Stimulated activated CD4-positive, alpha-beta T cell treated with anti-CD3 and anti-CD28 coated beads, Interleukin-4, amount 100 ng/mL, for 24 hours (primary cell): Measurements from ENCODE around the gene SNED1.

ENCODE experiments used
- DNase-seq: peaks from one replicate; pipeline ENCODE4 v3.0.0-alpha.2; 2020

The SNED1 gene

DNA sequence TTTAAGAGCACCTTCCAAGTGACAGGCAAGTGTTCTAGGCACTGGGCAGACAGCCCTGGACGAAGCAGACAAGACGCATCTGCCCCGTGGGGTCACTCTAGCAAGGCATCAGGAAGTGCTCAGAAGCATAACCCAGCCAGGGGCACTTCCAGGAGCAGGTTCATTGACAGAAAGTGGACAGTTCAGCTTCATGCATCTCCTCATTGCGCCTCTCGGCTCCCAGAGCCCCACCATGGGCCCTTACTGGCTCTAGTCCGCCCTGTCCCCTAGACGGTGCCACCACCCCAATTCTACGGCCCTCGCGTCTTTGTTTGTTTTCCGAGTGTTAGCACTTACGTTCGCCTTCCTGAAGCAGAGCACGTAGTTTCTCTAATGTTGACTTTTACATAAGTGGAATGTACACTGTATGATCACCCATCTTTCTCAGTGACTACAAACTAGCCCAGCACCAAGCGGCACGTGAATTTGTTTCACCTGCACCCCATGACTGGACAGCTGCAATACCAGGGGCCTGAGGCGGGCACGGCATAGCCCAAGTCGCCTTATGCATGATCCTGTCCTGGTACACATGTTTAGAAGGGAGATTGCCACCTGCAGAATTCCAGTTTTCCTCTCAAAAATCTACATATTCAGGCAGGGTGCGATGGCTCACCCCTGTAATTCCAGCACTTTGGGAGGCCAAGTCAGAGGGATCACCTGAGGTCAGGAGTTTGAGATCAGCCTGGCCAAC is 33.2 kb downstream of the SNED1 start:
- DNase-seq: no peak

DNA sequence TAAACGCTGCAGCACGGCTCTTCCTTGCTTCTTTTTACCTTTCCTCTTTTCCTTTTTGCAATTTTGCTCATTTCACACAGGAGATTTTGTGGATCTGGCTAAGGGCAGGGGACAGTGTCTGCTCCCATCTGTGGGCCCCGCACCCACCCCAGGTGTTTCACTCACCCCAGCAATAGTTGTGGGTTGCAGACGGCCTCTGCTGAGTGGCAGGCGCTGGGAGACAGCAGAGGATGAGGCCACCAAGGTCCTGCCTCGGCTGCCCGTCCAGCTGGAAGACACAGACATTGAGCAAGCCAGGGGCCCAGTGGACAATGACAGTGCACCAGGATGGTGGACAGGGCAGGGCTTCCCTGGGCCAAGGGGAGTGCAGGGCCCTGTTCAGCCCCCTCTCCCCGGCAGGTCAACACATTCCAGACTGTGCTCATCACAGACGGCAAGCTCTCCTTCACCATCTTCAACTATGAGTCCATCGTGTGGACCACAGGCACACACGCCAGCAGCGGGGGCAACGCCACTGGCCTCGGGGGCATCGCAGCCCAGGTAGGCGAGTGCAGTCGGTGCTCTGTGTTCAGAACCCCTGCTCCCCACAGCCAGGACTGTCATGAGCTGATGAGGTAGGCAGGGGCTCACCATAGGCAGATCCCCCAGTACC is 35.0 kb downstream of the SNED1 start:
- no peak for DNase-seq

GRCh38 chr2:241033994-241034393 is 35.6 kb downstream of the SNED1 start:
- no peak for DNase-seq

- DNase-seq: no peak
Observed at GRCh38 chr2:241034490-241035141, 36.2 kb downstream of the SNED1 start.

DNA sequence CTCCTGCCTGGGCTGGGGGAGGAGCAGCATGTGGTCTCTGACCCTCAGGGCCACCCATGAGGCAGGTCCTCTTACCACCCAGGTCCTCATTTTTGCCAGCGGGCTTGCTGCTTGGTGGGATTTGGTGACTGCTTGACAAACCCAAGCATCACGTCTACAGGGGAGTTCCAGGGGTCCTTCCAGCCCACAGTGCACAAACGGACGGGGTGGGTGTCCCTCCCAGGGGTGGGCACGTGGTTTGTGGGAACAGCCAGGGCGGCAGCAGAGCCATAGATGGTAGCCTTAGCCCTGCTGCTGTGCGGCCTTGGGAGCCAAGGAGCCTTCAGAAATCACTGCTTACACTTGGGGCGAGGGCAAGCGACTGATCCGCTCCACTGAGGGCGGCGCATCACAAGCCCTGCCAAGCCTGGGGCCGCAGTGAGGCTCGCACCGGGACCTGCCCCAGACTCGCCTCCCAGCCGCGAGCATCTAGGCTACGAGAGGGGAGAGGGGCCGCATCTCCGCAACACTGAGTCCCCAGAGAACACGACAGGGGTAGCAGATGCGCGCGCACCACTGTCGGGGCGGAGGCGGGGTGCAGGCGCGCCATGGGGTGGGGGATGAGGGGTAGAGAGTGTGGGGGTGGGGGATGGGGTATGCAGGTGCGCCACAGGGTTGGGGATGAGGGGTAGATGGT is 36.9 kb downstream of the SNED1 start:
- DNase-seq: no peak

DNA sequence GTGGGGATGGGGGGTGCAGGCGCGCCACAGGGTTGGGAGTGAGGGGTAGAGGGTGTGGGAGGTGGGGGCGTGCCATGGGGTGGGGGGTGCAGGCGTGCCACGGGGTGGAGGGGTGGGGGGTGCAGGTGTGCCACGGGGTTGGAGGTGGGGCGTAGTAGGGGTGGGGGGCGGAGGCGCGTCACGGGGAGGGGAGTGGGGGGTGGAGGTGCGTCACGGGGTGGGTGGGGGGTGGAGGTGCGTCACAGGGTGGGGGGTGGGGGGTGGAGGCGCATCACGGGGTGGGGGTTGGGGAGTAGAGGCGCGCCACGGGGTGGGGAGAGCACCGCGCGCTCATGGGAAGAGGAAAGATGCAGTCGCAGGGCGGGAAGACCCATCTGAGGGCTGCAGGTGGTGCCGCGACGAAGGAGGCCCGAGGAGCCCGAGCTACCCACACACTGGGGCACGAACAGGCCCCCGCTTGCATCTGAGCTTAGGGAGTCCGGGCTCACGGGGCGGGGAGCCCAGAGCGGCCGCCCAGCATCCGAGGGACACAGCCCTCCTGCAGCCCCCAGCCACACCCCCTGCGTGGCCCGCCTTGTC is 37.5 kb downstream of the SNED1 start:
- peak; percentile 30 for DNase-seq

GRCh38 chr2:241036397-241036963 is 38.1 kb downstream of the SNED1 start:
- DNase-seq: peak; percentile 43

GRCh38 chr2:241036964-241037421 is 38.6 kb downstream of the SNED1 start:
- DNase-seq: no peak

DNA sequence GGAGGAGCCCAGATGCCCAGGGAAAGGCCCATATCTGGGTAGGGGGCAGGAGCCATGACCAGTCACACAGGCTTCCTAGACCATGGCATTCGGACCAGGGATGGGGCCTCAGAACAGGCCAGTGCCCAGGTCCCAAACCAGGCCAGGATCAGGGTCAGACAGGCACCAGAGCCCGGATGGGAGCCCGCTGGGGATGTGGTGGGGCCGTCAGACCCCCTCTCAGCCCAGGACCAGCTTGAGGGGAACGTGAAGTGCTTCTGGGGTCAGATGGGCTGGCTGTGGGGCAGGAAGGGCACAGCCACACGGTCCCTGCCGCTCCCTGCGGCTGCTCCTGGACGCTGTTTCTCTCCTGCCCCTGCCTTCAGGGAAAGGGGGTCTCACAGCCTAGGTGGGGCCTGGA is 39.1 kb downstream of the SNED1 start:
- DNase-seq: no peak

- DNase-seq: no peak
Observed at GRCh38 chr2:241038374-241039180, 40.2 kb downstream of the SNED1 start.

DNA sequence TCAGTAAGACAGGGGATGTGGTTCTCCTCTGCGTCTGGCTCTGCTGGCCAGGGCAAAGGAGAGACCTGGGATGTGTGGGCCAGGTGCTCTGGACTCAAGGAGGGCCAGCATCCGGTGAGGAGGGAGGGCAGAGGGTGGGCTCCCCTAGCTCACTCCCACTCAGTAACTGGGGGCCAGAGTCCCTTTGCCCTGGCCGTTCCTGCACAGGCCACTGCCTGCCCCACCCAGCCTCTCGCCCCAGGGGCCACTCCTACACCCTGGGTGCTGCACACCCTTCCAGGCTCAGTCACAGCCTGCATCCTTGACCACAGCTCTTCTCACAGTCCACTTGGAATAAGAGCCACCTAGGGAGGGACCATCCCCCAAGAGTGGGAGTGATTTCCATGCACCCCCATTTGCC is 41.0 kb downstream of the SNED1 start:
- DNase-seq: no peak

DNA sequence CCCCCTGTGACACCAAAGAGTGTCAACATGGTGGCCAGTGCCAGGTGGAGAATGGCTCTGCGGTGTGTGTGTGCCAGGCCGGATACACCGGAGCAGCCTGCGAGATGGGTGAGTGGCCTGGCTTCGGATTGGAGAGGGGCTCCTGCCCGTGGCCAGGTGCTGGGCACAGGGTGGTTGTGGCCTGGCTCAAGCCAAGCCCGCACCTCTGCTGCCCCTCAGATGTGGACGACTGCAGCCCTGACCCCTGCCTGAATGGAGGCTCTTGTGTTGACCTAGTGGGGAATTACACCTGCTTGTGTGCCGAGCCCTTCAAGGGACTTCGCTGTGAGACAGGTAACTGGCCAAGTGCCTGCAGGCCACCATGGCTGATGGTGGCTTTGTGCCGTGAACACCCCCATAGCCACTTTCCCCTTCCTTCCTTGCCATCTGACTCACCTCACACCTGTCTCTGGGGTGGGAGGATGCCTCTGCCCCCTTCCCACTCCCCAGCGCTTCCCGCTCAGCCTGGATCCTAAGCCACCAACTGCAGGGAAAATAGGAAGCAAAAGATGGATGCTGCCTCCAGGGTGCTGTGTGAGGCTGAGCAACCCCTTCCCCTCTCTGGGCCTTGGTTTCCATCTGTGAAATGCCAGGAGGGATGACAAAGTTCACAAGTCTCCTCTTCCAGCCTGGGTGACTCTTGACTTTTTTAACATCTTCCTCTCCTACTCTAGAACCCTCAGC is 41.8 kb downstream of the SNED1 start:
- DNase-seq: no peak

- no peak for DNase-seq
Observed at GRCh38 chr2:241041589-241042158, 43.3 kb downstream of the SNED1 start.

GRCh38 chr2:241043581-241043980 is 45.2 kb downstream of the SNED1 start:
- DNase-seq: no peak

GRCh38 chr2:241047253-241048010 is 49.0 kb downstream of the SNED1 start:
- DNase-seq: no peak

DNA sequence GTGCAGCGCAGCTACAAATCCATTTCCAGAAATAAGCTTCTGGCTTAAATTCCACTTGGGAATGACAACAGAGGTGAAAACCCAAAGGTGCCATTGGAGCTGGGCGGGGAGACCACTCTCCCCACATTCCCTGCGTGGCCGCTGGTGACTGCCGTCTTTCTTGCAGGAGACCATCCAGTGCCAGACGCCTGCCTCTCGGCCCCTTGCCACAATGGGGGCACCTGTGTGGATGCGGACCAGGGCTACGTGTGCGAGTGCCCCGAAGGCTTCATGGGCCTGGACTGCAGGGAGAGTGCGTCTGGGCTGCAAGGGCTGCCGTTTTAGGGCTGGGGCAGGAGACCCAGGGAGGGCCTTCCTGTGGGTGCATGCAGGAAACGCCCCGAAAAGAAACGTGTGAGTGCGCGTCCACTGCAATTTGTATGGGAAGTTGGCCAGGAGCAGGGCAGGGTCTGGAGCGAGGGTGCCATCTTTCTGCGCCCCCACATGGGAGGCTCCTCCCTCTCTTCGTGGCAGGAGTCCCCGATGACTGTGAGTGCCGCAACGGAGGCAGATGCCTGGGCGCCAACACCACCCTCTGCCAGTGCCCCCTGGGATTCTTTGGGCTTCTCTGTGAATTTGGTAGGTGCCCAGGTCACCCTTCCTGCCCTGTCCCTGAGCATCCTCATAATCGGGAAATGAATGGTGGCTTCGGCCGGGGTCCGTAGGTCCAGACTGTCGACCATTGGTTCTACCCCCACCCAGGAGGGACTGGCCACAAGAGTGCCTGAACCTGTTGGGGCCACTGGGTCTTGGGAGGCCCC is 49.9 kb downstream of the SNED1 start:
- no peak for DNase-seq

DNA sequence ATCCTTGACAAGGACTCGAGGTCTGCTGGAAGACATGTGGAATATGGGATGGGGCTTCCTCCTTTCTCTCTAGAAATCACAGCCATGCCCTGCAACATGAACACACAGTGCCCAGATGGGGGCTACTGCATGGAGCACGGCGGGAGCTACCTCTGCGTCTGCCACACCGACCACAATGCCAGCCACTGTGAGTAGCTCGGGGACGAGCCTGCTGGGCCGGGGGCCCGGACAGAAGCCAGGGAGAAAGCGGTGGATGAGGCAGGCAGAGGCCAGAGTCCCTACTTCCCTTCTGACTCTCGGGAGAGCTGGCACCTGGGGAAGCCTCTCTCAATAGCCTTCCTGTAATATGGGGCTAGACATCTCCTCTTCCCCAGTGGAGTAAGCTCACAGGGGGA is 50.5 kb downstream of the SNED1 start:
- no peak for DNase-seq

DNA sequence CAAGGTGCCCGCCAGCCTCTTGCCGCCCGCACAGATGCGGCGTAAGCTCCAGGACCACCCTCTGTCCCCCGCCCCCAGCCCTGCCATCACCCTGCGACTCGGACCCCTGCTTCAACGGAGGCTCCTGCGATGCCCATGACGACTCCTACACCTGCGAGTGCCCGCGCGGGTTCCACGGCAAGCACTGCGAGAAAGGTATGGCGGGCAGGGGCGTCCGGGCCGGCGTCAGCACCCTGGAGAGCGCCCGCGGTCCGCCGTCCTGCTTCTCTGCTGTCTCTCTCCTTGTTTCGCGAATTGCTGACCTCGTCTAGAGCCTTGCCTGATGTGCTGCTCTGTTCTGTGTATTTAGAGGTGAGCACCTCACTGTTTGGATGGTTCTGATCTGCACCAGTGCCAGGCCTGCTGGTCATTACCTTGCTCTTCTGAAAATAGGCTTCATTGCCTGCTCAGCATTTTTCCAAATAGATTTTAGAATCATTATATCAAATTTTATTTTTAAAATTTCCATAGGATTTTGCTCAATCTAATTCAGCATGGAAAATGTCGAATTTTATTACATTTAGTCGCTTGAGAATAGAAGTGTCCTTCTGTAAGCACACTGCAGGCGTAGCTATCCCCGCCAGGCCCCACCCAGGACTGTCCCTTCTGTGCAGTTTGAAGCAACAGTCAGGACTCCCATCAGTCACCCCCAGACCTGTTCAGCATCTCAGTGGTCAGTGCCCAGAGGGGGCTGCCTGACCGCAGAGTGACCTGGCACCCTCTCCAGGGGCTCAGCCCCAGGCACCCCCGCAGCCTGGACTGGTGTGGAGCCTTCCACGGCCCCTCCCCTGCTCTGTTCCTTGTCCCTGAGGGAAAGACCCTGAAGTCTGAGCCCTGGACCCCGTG is 51.6 kb downstream of the SNED1 start:
- DNase-seq: no peak
